Endothelial cell of umbilical vein (primary cell): ENCODE measurements around the gene STK38L.

Experiments used
- CTCF ChIP-seq, 2 donors: IDR thresholded peaks; 1 replicate in 1 of 2; 2 replicates in 1 of 2; pipeline ENCODE4 v1.5.1; 2011; ENCODE audit warnings: low read length in 2 of 2, mild to moderate bottlenecking in 2 of 2, moderate library complexity in 2 of 2, control low read depth in 1 of 2, inconsistent platforms in 1 of 2, low read depth in 1 of 2; ENCODE audit not compliant: insufficient read depth in 1 of 2; ENCODE audit errors: extremely low read depth in 1 of 2
- EZH2 ChIP-seq: IDR thresholded peaks from 2 replicates; pipeline ENCODE4 v1.6.1; 2012; ENCODE audit warnings: borderline replicate concordance, low read depth, mild to moderate bottlenecking, moderate library complexity, low read length, inconsistent platforms; ENCODE audit not compliant: severe bottlenecking
- FOS ChIP-seq: IDR thresholded peaks from 2 replicates; pipeline ENCODE4 v1.6.1; 2011; ENCODE audit warnings: mild to moderate bottlenecking, low read length, moderate library complexity, borderline replicate concordance; ENCODE audit not compliant: insufficient read depth
- POLR2A ChIP-seq: IDR thresholded peaks from 2 replicates; pipeline ENCODE4 v1.6.1; 2012; ENCODE audit warnings: low read depth, mild to moderate bottlenecking, control low read depth, low read length
- POLR2AphosphoS5 ChIP-seq: IDR thresholded peaks from 2 replicates; pipeline ENCODE4 v1.6.1; 2012; ENCODE audit warnings: low read depth, mild to moderate bottlenecking, control low read depth, low read length, moderate library complexity; ENCODE audit not compliant: insufficient read depth
- TF ChIP-seq, protein P1 (sequence below): IDR thresholded peaks from 2 replicates; pipeline ENCODE4 v1.6.1; 2011; ENCODE audit not compliant: insufficient read depth, insufficient read length

DNA sequence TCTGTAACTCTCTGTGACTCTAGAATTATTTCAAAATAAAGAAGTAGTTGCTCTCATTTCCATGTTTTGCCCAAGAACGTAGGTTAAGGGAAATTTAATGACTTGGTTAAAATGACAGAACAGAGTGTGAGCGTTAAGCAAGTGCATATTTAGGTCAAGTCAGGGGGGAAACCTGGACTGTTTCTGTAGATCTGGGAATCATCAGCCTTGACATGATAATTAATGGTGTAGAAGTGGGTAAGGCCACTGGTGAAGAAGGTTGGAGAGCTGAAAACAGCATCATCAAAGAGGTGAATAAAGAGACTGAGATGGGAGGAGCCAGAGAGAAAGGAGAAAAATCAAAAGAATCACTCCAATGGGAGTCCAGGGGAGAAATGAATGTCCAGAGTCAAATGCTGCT, 49.4 kb upstream of the STK38L start:
- TF ChIP-seq CTCF (IDR thresholded peaks at IDR 0.05; ENCODE audit: extremely low read depth in 1 of 2, insufficient read depth in 1 of 2, low read depth in 1 of 2, low read length in 2 of 2) (no peak), POLR2AphosphoS5 (no peak), POLR2A (no peak), FOS (no peak), EZH2 (no peak)
- TF ChIP-seq, protein P1, sequence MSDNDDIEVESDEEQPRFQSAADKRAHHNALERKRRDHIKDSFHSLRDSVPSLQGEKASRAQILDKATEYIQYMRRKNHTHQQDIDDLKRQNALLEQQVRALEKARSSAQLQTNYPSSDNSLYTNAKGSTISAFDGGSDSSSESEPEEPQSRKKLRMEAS = no peak
